OCI-LY3 (cell line): ENCODE data around the gene WBP2.

ENCODE experiments used
- EZH2phosphoT487 ChIP-seq: fragments of 200-600 bp; shearing (Covaris generic); IDR thresholded peaks from 2 replicates; pipeline ENCODE4 v1.6.1; 2018; ENCODE audit warnings: antibody characterized with exemption, mixed run types, low read depth
- TF ChIP-seq, protein P1 (sequence below): fragments of 200-600, 300-600 bp; sonication (generic); IDR thresholded peaks from 2 replicates; pipeline ENCODE4 v1.5.1; 2014; ENCODE audit warnings: antibody characterized with exemption, low read length, low read depth

DNA sequence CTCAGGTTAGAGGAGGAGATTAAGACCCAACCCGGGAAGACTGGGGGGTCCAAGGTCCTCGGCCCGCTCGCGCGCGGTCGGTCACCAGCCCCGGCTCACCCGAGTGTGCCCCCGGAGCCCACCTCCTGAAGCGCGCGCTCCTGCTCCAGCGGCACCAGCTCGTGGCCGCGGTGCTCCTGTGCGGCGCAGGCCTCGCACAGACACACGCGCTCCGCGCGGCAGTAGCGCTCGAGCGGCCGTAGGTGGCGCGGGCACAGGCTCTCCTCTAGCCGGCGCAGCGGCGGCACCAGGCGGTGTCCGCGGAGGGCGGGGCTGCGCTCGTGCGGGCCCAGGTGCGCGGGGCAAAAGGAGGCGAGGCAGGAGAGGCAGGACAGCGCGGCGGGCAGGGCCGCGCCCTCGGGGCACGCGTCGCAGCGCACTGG is 22.6 kb upstream of the WBP2 start:
- TF ChIP-seq, protein P1, sequence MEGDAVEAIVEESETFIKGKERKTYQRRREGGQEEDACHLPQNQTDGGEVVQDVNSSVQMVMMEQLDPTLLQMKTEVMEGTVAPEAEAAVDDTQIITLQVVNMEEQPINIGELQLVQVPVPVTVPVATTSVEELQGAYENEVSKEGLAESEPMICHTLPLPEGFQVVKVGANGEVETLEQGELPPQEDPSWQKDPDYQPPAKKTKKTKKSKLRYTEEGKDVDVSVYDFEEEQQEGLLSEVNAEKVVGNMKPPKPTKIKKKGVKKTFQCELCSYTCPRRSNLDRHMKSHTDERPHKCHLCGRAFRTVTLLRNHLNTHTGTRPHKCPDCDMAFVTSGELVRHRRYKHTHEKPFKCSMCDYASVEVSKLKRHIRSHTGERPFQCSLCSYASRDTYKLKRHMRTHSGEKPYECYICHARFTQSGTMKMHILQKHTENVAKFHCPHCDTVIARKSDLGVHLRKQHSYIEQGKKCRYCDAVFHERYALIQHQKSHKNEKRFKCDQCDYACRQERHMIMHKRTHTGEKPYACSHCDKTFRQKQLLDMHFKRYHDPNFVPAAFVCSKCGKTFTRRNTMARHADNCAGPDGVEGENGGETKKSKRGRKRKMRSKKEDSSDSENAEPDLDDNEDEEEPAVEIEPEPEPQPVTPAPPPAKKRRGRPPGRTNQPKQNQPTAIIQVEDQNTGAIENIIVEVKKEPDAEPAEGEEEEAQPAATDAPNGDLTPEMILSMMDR = peak; percentile 33; the same call in 1 of the 2 replicates
- TF ChIP-seq EZH2phosphoT487 = no peak
